Glutamatergic neuron (in vitro differentiated cells): ENCODE measurements around the gene NIF3L1. TPM values are rescaled to one million over a fixed set of nuclear protein-coding genes. Genes with fewer than 3 reads are reported as not detected.

ENCODE experiments used
- DNase-seq: peaks from one replicate; pipeline ENCODE4 v3.0.0; 2022
- H3K27ac Mint-ChIP-seq: one replicate; pipeline ENCODE4 v1.8.0; 2020; ENCODE audit warnings: mild to moderate bottlenecking, mixed read lengths, inconsistent platforms; ENCODE audit not compliant: unreplicated experiment
- H3K27me3 Mint-ChIP-seq: one replicate; pipeline ENCODE4 v1.8.0; 2020; ENCODE audit warnings: mild to moderate bottlenecking, moderate library complexity, mixed read lengths, inconsistent platforms; ENCODE audit not compliant: unreplicated experiment
- H3K36me3 Mint-ChIP-seq: one replicate; pipeline ENCODE4 v1.8.0; 2020; ENCODE audit warnings: mild to moderate bottlenecking, mixed read lengths, inconsistent platforms; ENCODE audit not compliant: unreplicated experiment
- H3K4me1 Mint-ChIP-seq: one replicate; pipeline ENCODE4 v1.8.0; 2020; ENCODE audit warnings: mild to moderate bottlenecking, low read depth, mixed read lengths, inconsistent platforms; ENCODE audit not compliant: unreplicated experiment
- H3K4me3 Mint-ChIP-seq: one replicate; pipeline ENCODE4 v1.8.0; 2020; ENCODE audit warnings: mild to moderate bottlenecking, mixed read lengths, inconsistent platforms; ENCODE audit not compliant: unreplicated experiment
- H3K9me3 Mint-ChIP-seq: one replicate; pipeline ENCODE4 v1.8.0; 2020; ENCODE audit warnings: mild to moderate bottlenecking, moderate library complexity, mixed read lengths, inconsistent platforms; ENCODE audit not compliant: unreplicated experiment
- total RNA-seq: library from RNA; stranded (reverse); fragmentation: NEBNext Ultra II Directional; extraction: Animal tissue kit (Norgen Biotek cat#: 25700); gene quantifications from one replicate; pipeline ENCODE4 v1.2.1, GENCODE V29; 2021; ENCODE audit not compliant: unreplicated experiment
- TF ChIP-seq, protein P1 (sequence below): fragments of 200-600 bp; sonication (generic); IDR thresholded peaks from one replicate; pipeline ENCODE4 v1.5.0; 2021; ENCODE audit not compliant: partially characterized antibody, unreplicated experiment

Gene NIF3L1
- total RNA-seq, 1 donor from 2014 or later: 19.7 TPM

DNA sequence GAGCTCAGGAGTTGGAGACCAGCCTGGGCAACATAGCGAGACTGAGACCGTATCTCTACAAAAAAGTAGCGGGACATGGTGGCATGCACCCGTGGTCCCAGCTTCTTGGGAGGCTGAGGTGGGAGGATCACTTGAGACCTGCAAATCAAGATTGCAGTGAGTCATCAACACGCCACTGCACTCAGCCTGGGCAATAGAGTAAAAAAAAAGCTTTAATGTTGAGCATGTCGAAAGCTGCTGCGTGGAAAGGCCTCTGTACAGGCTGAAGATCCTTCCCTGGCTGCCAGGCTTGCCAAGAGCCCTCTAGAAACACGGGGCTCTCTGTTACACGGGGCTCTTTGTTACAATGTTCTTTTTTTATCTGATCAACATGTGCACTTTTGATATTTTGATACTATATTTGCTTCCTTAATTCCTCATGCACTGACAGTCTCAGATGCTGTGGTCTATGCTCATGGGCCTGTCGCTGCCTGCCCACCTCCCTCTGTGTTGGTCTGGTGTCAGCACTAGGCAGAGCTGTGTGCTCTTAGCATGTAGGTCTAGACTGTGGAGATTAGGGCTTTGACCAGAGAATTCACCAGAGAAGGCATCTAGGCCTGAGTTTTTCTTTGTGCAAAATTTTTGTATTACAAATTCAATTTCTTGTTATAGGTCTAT is 43.4 kb upstream of the NIF3L1 start:
- TF ChIP-seq, protein P1, sequence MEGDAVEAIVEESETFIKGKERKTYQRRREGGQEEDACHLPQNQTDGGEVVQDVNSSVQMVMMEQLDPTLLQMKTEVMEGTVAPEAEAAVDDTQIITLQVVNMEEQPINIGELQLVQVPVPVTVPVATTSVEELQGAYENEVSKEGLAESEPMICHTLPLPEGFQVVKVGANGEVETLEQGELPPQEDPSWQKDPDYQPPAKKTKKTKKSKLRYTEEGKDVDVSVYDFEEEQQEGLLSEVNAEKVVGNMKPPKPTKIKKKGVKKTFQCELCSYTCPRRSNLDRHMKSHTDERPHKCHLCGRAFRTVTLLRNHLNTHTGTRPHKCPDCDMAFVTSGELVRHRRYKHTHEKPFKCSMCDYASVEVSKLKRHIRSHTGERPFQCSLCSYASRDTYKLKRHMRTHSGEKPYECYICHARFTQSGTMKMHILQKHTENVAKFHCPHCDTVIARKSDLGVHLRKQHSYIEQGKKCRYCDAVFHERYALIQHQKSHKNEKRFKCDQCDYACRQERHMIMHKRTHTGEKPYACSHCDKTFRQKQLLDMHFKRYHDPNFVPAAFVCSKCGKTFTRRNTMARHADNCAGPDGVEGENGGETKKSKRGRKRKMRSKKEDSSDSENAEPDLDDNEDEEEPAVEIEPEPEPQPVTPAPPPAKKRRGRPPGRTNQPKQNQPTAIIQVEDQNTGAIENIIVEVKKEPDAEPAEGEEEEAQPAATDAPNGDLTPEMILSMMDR: no peak
- Mint-ChIP-seq H3K36me3 (no peaks in the 10 kb centered on the region), H3K27me3 (no peaks in the 10 kb centered on the region), H3K4me3 (no peak overlapping the region), H3K9me3 (no peaks in the 10 kb centered on the region), H3K4me1 (no peaks in the 10 kb centered on the region), H3K27ac (no peak overlapping the region)
- no peak for DNase-seq

DNA sequence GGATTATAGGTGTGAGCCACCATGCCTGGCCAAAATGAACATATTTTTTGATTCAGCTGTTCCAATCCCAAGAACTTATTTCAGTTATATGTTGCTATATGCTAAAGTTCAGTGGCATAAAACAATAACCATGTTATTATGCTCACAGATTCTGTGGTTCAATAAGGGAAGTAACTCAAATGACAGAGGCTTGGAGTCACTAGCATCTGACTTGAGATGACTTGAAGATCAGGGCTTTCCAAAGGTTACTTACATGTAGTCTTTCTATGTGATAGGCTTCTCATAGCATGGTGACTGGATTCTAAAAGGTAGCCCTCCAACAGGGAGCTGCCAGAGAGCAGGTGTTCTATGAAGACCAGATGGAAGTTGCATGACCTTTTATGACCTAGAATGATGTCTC is 41.9 kb upstream of the NIF3L1 start:
- no peak overlapping the region for H3K4me3 Mint-ChIP-seq
- H3K27ac Mint-ChIP-seq: no peak overlapping the region
- TF ChIP-seq, protein P1: no peak
- no peaks in the 10 kb centered on the region for H3K27me3 Mint-ChIP-seq
- DNase-seq: no peak
- no peaks in the 10 kb centered on the region for H3K36me3 Mint-ChIP-seq
- no peaks in the 10 kb centered on the region for H3K9me3 Mint-ChIP-seq
- H3K4me1 Mint-ChIP-seq: no peaks in the 10 kb centered on the region

- no peaks in the 10 kb centered on the region for H3K4me1 Mint-ChIP-seq
- no peak overlapping the region for H3K27ac Mint-ChIP-seq
- no peaks in the 10 kb centered on the region for H3K36me3 Mint-ChIP-seq
- TF ChIP-seq, protein P1: no peak
- DNase-seq: no peak
- H3K9me3 Mint-ChIP-seq: no peaks in the 10 kb centered on the region
- no peak overlapping the region for H3K4me3 Mint-ChIP-seq
- H3K27me3 Mint-ChIP-seq: no peaks in the 10 kb centered on the region
These were observed 41.2 kb upstream of the NIF3L1 start for GRCh38 chr2:200847939-200848338.

- Mint-ChIP-seq H3K4me1 (no peaks in the 10 kb centered on the region), H3K4me3 (no peak overlapping the region), H3K9me3 (no peaks in the 10 kb centered on the region), H3K27me3 (no peaks in the 10 kb centered on the region), H3K27ac (no peak overlapping the region), H3K36me3 (no peaks in the 10 kb centered on the region)
- no peak for DNase-seq
- TF ChIP-seq, protein P1: no peak
These were observed 38.5 kb upstream of the NIF3L1 start for GRCh38 chr2:200850512-200851256.
